K562 (cell line): ENCODE results near the gene ARHGAP15.

Experiments
- C11orf30 ChIP-seq: fragments of 450-650 bp; IDR thresholded peaks from 2 replicates; pipeline ENCODE4 v1.6.1; 2016; ENCODE audit warnings: low read depth, mild to moderate bottlenecking
- EP300 ChIP-seq: IDR thresholded peaks from 2 replicates; pipeline ENCODE4 v1.6.1; 2012; ENCODE audit warnings: low read length, improper control_type of control experiment
- EZH2 ChIP-seq: IDR thresholded peaks from 2 replicates; pipeline ENCODE4 v1.6.1; 2012; ENCODE audit warnings: low read depth, mild to moderate bottlenecking, inconsistent platforms, low read length, borderline replicate concordance
- JUND ChIP-seq, 2 experiments: IDR thresholded peaks; 2 replicates in 1 of 2; 3 replicates in 1 of 2; pipeline ENCODE4 v1.6.1; 2011; ENCODE audit warnings: borderline replicate concordance in 2 of 2, low read depth in 2 of 2, low read length in 2 of 2, improper control_type of control experiment in 1 of 2, missing biosample characterization in 1 of 2, missing genetic modification characterization in 1 of 2, missing genetic modification reagents in 1 of 2
- SP2 ChIP-seq: IDR thresholded peaks from 2 replicates; pipeline ENCODE4 v1.6.1; 2011; ENCODE audit warnings: mild to moderate bottlenecking, low read depth, low read length, moderate library complexity; ENCODE audit not compliant: poor library complexity, severe bottlenecking; ENCODE audit errors: extremely low read depth
- TAF1 ChIP-seq: IDR thresholded peaks from 2 replicates; pipeline ENCODE4 v1.6.1; 2011; ENCODE audit warnings: mild to moderate bottlenecking, low read length, moderate library complexity; ENCODE audit not compliant: insufficient read depth, control insufficient read depth, severe bottlenecking; ENCODE audit errors: extremely low read depth
- USF1 ChIP-seq: sonication (generic); formaldehyde crosslinking; IDR thresholded peaks from 2 replicates; pipeline ENCODE4 v1.9.0; 2022; ENCODE audit warnings: mild to moderate bottlenecking, missing genetic modification reagents
- ZBTB34 ChIP-seq: fragments of 250-450 bp; sonication (Bioruptor Pico); IDR thresholded peaks from 2 replicates; pipeline ENCODE4 v1.8.0; 2021; ENCODE audit warnings: mild to moderate bottlenecking, moderate library complexity
- ZNF146 ChIP-seq: IDR thresholded peaks from one replicate; pipeline ENCODE4 v1.6.1; 2018; ENCODE audit warnings: missing compliant biosample characterization; ENCODE audit not compliant: unreplicated experiment
- TF ChIP-seq, protein P1 (sequence below): fragments of 450-650 bp; IDR thresholded peaks from 2 replicates; pipeline ENCODE4 v1.6.1; 2018; ENCODE audit not compliant: partially characterized antibody
- TF ChIP-seq, protein P2 (sequence below), 3 experiments: IDR thresholded peaks in 2 of 3; conservative IDR thresholded peaks in 1 of 3; 2 replicates each; pipeline ENCODE4 v1.5.1; 2011 to 2012; ENCODE audit warnings: low read length in 3 of 3, mild to moderate bottlenecking in 3 of 3, control low read depth in 2 of 3, improper control_type of control experiment in 1 of 3, inconsistent platforms in 1 of 3, low read depth in 1 of 3, mixed read lengths in 1 of 3, moderate library complexity in 1 of 3; ENCODE audit not compliant: insufficient read depth in 2 of 3
- TF ChIP-seq, protein P3 (sequence below), 2 experiments: fragments of 450-650 bp; formaldehyde crosslinking in 1 of 2; IDR thresholded peaks; 2 replicates each; pipeline versions ENCODE4 v1.4.0 to v1.6.1; 2014 to 2020; ENCODE audit warnings: mild to moderate bottlenecking in 2 of 2, borderline replicate concordance in 1 of 2, low read depth in 1 of 2
- TF ChIP-seq, protein P4 (sequence below): sonication (generic); formaldehyde crosslinking; IDR thresholded peaks from 2 replicates; pipeline ENCODE4 v1.8.0; 2023; ENCODE audit warnings: mild to moderate bottlenecking, missing genetic modification reagents

DNA sequence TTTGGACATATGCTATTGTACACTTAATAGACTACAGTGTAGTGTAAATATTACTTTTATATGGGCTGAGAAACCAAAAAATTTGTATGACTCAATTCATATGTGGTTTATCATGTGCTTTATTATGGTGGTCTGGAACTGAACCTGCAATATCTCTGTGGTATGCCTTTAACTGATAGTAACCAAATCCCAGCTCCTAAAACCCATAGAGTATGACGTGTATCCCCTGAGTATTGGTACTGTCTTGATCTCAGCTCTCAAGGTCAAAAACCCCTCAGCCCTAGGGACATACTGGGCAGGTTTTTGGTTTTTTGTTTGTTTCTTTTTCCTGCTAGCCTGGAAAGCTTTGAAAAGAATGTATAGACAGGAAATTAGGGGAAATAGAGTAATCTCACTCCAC is 42.2 kb upstream of the ARHGAP15 start:
- TF ChIP-seq, protein P1, sequence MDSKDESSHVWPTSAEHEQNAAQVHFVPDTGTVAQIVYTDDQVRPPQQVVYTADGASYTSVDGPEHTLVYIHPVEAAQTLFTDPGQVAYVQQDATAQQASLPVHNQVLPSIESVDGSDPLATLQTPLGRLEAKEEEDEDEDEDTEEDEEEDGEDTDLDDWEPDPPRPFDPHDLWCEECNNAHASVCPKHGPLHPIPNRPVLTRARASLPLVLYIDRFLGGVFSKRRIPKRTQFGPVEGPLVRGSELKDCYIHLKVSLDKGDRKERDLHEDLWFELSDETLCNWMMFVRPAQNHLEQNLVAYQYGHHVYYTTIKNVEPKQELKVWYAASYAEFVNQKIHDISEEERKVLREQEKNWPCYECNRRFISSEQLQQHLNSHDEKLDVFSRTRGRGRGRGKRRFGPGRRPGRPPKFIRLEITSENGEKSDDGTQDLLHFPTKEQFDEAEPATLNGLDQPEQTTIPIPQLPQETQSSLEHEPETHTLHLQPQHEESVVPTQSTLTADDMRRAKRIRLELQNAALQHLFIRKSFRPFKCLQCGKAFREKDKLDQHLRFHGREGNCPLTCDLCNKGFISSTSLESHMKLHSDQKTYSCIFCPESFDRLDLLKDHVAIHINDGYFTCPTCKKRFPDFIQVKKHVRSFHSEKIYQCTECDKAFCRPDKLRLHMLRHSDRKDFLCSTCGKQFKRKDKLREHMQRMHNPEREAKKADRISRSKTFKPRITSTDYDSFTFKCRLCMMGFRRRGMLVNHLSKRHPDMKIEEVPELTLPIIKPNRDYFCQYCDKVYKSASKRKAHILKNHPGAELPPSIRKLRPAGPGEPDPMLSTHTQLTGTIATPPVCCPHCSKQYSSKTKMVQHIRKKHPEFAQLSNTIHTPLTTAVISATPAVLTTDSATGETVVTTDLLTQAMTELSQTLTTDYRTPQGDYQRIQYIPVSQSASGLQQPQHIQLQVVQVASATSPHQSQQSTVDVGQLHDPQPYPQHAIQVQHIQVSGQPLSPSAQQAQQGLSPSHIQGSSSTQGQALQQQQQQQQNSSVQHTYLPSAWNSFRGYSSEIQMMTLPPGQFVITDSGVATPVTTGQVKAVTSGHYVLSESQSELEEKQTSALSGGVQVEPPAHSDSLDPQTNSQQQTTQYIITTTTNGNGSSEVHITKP, result no peak
- TF ChIP-seq ZBTB34 (CRISPR knock-in tag) (no peak), TAF1 (no peak), ZNF146 (CRISPR knock-in tag) (no peak), USF1 (CRISPR knock-in tag) (no peak), EP300 (no peak), EZH2 (no peak), JUND (IDR thresholded peaks at IDR 0.05; ENCODE audit: borderline replicate concordance, low read depth, low read length) (no peak), JUND (tag; IDR thresholded peaks at IDR 0.05; ENCODE audit: borderline replicate concordance, low read depth, low read length) (no peak), SP2 (no peak), C11orf30 (no peak)
- TF ChIP-seq, protein P2, sequence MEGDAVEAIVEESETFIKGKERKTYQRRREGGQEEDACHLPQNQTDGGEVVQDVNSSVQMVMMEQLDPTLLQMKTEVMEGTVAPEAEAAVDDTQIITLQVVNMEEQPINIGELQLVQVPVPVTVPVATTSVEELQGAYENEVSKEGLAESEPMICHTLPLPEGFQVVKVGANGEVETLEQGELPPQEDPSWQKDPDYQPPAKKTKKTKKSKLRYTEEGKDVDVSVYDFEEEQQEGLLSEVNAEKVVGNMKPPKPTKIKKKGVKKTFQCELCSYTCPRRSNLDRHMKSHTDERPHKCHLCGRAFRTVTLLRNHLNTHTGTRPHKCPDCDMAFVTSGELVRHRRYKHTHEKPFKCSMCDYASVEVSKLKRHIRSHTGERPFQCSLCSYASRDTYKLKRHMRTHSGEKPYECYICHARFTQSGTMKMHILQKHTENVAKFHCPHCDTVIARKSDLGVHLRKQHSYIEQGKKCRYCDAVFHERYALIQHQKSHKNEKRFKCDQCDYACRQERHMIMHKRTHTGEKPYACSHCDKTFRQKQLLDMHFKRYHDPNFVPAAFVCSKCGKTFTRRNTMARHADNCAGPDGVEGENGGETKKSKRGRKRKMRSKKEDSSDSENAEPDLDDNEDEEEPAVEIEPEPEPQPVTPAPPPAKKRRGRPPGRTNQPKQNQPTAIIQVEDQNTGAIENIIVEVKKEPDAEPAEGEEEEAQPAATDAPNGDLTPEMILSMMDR (IDR thresholded peaks at IDR 0.05 in 2 of 3, conservative IDR thresholded peaks at IDR 0.05 in 1 of 3; ENCODE audit: insufficient read depth in 2 of 3, low read depth in 1 of 3, low read length in 3 of 3), result no peak
- TF ChIP-seq, protein P3, sequence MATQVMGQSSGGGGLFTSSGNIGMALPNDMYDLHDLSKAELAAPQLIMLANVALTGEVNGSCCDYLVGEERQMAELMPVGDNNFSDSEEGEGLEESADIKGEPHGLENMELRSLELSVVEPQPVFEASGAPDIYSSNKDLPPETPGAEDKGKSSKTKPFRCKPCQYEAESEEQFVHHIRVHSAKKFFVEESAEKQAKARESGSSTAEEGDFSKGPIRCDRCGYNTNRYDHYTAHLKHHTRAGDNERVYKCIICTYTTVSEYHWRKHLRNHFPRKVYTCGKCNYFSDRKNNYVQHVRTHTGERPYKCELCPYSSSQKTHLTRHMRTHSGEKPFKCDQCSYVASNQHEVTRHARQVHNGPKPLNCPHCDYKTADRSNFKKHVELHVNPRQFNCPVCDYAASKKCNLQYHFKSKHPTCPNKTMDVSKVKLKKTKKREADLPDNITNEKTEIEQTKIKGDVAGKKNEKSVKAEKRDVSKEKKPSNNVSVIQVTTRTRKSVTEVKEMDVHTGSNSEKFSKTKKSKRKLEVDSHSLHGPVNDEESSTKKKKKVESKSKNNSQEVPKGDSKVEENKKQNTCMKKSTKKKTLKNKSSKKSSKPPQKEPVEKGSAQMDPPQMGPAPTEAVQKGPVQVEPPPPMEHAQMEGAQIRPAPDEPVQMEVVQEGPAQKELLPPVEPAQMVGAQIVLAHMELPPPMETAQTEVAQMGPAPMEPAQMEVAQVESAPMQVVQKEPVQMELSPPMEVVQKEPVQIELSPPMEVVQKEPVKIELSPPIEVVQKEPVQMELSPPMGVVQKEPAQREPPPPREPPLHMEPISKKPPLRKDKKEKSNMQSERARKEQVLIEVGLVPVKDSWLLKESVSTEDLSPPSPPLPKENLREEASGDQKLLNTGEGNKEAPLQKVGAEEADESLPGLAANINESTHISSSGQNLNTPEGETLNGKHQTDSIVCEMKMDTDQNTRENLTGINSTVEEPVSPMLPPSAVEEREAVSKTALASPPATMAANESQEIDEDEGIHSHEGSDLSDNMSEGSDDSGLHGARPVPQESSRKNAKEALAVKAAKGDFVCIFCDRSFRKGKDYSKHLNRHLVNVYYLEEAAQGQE (IDR thresholded peaks at IDR 0.05; ENCODE audit: borderline replicate concordance), result no peak
- TF ChIP-seq, protein P3 (CRISPR knock-in tag; IDR thresholded peaks at IDR 0.05; ENCODE audit: low read depth), result no peak
- TF ChIP-seq, protein P4, sequence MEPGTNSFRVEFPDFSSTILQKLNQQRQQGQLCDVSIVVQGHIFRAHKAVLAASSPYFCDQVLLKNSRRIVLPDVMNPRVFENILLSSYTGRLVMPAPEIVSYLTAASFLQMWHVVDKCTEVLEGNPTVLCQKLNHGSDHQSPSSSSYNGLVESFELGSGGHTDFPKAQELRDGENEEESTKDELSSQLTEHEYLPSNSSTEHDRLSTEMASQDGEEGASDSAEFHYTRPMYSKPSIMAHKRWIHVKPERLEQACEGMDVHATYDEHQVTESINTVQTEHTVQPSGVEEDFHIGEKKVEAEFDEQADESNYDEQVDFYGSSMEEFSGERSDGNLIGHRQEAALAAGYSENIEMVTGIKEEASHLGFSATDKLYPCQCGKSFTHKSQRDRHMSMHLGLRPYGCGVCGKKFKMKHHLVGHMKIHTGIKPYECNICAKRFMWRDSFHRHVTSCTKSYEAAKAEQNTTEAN (CRISPR knock-in tag), result no peak
